Neuronal stem cell (in vitro differentiated cells): ENCODE measurements around the gene THEMIS.

Experiments
- DNase-seq: peaks from one replicate; pipeline ENCODE4 v3.0.0-alpha.2; 2013; ENCODE audit warnings: low spot score
- H2AFZ ChIP-seq: one replicate; pipeline ENCODE4 v1.6.1; 2013; ENCODE audit warnings: mild to moderate bottlenecking, low read length, inconsistent platforms
- H2AK5ac ChIP-seq: 2 replicates; pipeline ENCODE4 v1.6.1; 2013; ENCODE audit warnings: low read depth, mild to moderate bottlenecking, inconsistent platforms, low read length, moderate library complexity, mixed read lengths
- H2BK120ac ChIP-seq: 2 replicates; pipeline ENCODE4 v1.6.1; 2013; ENCODE audit warnings: low read depth, mild to moderate bottlenecking, inconsistent platforms, low read length, moderate library complexity, mixed read lengths
- H2BK12ac ChIP-seq: one replicate; pipeline ENCODE4 v1.6.1; 2013; ENCODE audit warnings: low read length, inconsistent platforms
- H2BK15ac ChIP-seq: 2 replicates; pipeline ENCODE4 v1.6.1; 2013; ENCODE audit warnings: mild to moderate bottlenecking, low read length, inconsistent platforms, mixed read lengths
- H2BK5ac ChIP-seq: one replicate; pipeline ENCODE4 v1.6.1; 2013; ENCODE audit warnings: inconsistent platforms, mild to moderate bottlenecking, low read length, moderate library complexity
- H3K14ac ChIP-seq: one replicate; pipeline ENCODE4 v1.6.1; 2013; ENCODE audit warnings: low read length, inconsistent platforms
- H3K18ac ChIP-seq: 2 replicates; pipeline ENCODE4 v1.6.1; 2013; ENCODE audit warnings: low read length, inconsistent platforms
- H3K23ac ChIP-seq: 2 replicates; pipeline ENCODE4 v1.6.1; 2013; ENCODE audit warnings: low read depth, mild to moderate bottlenecking, mixed read lengths, low read length, inconsistent platforms; ENCODE audit not compliant: poor library complexity
- H3K27ac ChIP-seq: replicated peaks from 3 replicates; pipeline ENCODE4 v1.5.1; 2013; ENCODE audit warnings: low read length, inconsistent platforms
- H3K27me3 ChIP-seq, 3 experiments: 2 replicates each; pipeline ENCODE4 v1.6.1; 2013; ENCODE audit warnings: low read length in 3 of 3, mild to moderate bottlenecking in 2 of 3, inconsistent platforms in 1 of 3, low read depth in 1 of 3, mixed read lengths in 1 of 3, moderate library complexity in 1 of 3; ENCODE audit not compliant: control insufficient read depth in 3 of 3, insufficient read depth in 3 of 3
- H3K36me3 ChIP-seq, 2 donors: replicated peaks in 1 of 2; 2 replicates each; pipeline ENCODE4 v1.6.1; 2013; ENCODE audit warnings: low read length in 2 of 2; ENCODE audit not compliant: control insufficient read depth in 2 of 2, insufficient read depth in 2 of 2
- H3K4ac ChIP-seq: 2 replicates; pipeline ENCODE4 v1.6.1; 2013; ENCODE audit warnings: inconsistent platforms, mild to moderate bottlenecking, low read length, moderate library complexity
- H3K4me1 ChIP-seq, 2 donors: 1 replicate in 1 of 2; 2 replicates in 1 of 2; pipeline ENCODE4 v1.6.1; 2013; ENCODE audit warnings: low read length in 2 of 2, low read depth in 1 of 2; ENCODE audit not compliant: control insufficient read depth in 2 of 2, insufficient read depth in 1 of 2
- H3K4me2 ChIP-seq: one replicate; pipeline ENCODE4 v1.6.1; 2013; ENCODE audit warnings: mild to moderate bottlenecking, low read length, inconsistent platforms; ENCODE audit not compliant: insufficient read depth, poor library complexity, severe bottlenecking
- H3K4me3 ChIP-seq, 2 donors: 2 replicates each; pipeline ENCODE4 v1.5.1; 2013; ENCODE audit warnings: low read length in 2 of 2, mild to moderate bottlenecking in 2 of 2, inconsistent platforms in 1 of 2, moderate library complexity in 1 of 2
- H3K79me1 ChIP-seq: one replicate; pipeline ENCODE4 v1.6.1; 2013; ENCODE audit warnings: low read depth, mild to moderate bottlenecking, inconsistent platforms, low read length, moderate library complexity
- H3K9ac ChIP-seq: one replicate; pipeline ENCODE4 v1.6.1; 2013; ENCODE audit warnings: mild to moderate bottlenecking, low read depth, low read length, inconsistent platforms; ENCODE audit not compliant: poor library complexity
- H3K9me3 ChIP-seq, 2 donors: replicated peaks in 1 of 2; 2 replicates each; pipeline versions ENCODE3 to v1.6.1; 2013; ENCODE audit warnings: low read length in 2 of 2, mild to moderate bottlenecking in 2 of 2, inconsistent platforms in 1 of 2, low read depth in 1 of 2, mixed read lengths in 1 of 2, moderate library complexity in 1 of 2; ENCODE audit not compliant: control insufficient read depth in 2 of 2, insufficient read depth in 1 of 2
- H4K8ac ChIP-seq: one replicate; pipeline ENCODE4 v1.6.1; 2013; ENCODE audit warnings: low read depth, mild to moderate bottlenecking, inconsistent platforms, low read length, moderate library complexity
- H4K91ac ChIP-seq: one replicate; pipeline ENCODE4 v1.6.1; 2013; ENCODE audit warnings: low read length, low read depth, mild to moderate bottlenecking, inconsistent platforms; ENCODE audit not compliant: poor library complexity
- WGBS, 2 donors: extraction: QIAGEN DNeasy Blood & Tissue Kit; methylation state at CpG; one replicate each; pipeline ENCODE4 v1.1.7; 2013; ENCODE audit warnings: missing lambda C conversion rate in 2 of 2, mixed read lengths in 1 of 2; ENCODE audit not compliant: insufficient read length in 2 of 2, insufficient replicate concordance in 1 of 2; ENCODE audit errors: extremely low coverage in 2 of 2; 5-methylcytosine and 5-hydroxymethylcytosine counted together

Gene THEMIS

DNA sequence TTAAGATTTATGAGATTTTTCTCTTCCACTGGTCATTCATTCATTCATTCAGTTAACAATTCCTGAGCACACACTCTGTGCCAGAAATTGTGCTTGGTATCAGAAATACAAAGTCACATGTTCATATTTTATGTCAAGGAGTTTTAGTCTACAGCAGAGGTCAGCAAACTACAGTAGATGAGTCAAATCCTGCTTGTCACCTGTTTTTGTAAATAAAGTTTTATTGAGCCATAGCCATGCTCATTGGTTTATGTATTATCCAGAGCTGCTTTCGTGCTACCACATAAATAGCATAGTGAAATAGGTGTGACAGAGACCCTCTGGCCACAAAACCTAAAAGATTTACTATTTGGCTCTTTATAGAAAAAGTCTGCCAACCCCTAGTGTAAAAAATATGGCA lies 46.8 kb downstream of the THEMIS start:
- no CpG with 5 or more reads among the region's 1 CpG for WGBS, 2 donors

DNA sequence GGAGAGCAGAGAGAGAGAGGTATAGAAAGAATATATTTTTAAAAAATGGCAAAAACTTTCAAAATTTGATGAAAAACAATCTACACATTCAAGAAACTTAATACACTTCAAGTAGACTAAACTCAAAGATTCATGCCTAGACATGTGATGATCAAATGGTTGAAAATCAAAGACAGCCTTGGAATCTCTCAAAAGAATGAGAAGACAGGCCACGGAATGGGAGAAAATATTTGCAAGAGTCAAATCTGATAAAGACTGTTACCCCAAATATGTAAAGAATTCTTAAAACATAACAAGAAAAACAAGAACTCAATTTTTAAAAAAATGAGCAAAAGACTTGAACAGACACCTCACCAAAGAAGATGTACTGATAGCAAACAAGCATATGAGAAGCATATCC lies 49.7 kb downstream of the THEMIS start:
- no peak overlapping the region for H3K9ac ChIP-seq
- H2AK5ac ChIP-seq = no peak overlapping the region
- no peak overlapping the region for H2BK15ac ChIP-seq
- no peak overlapping the region for H3K23ac ChIP-seq
- no CpG with 5 or more reads among the region's 1 CpG for WGBS, 2 donors
- H3K4me2 ChIP-seq = no peak overlapping the region
- no peak overlapping the region for H4K91ac ChIP-seq
- H3K36me3 ChIP-seq = no peaks in the 10 kb centered on the region
- no peak overlapping the region for H2BK5ac ChIP-seq
- no peak for DNase-seq
- H3K79me1 ChIP-seq = no peaks in the 10 kb centered on the region
- no peak overlapping the region for H3K27ac ChIP-seq
- no peak overlapping the region for H2BK12ac ChIP-seq
- no peaks in the 10 kb centered on the region for H3K9me3 ChIP-seq
- H3K18ac ChIP-seq = no peak overlapping the region
- no peak overlapping the region for H2AFZ ChIP-seq
- no peak overlapping the region for H2BK120ac ChIP-seq
- no peaks in the 10 kb centered on the region for H3K4me1 ChIP-seq
- no peak overlapping the region for H3K4ac ChIP-seq
- no peak overlapping the region for H4K8ac ChIP-seq
- H3K4me3 ChIP-seq = no peak overlapping the region
- H3K27me3 ChIP-seq = no peaks in the 10 kb centered on the region
- H3K14ac ChIP-seq = no peak overlapping the region

More for the DNA sequence above, 46.8 kb downstream of the THEMIS start:
- Histone ChIP-seq H3K9me3 (no peaks in the 10 kb centered on the region), H3K14ac (no peak overlapping the region), H4K8ac (no peak overlapping the region), H3K27ac (no peak overlapping the region), H3K27me3 (no peaks in the 10 kb centered on the region), H3K4me3 (no peak overlapping the region), H3K4me1 (no peaks in the 10 kb centered on the region), H3K4me2 (no peak overlapping the region), H3K36me3 (no peaks in the 10 kb centered on the region), H2BK5ac (no peak overlapping the region), H2BK120ac (no peak overlapping the region), H4K91ac (no peak overlapping the region), H2AFZ (no peak overlapping the region), H2AK5ac (no peak overlapping the region), H3K79me1 (no peaks in the 10 kb centered on the region), H2BK12ac (no peak overlapping the region), H3K4ac (no peak overlapping the region), H3K23ac (no peak overlapping the region), H3K9ac (no peak overlapping the region), H3K18ac (no peak overlapping the region), H2BK15ac (no peak overlapping the region)
- no peak for DNase-seq

DNA sequence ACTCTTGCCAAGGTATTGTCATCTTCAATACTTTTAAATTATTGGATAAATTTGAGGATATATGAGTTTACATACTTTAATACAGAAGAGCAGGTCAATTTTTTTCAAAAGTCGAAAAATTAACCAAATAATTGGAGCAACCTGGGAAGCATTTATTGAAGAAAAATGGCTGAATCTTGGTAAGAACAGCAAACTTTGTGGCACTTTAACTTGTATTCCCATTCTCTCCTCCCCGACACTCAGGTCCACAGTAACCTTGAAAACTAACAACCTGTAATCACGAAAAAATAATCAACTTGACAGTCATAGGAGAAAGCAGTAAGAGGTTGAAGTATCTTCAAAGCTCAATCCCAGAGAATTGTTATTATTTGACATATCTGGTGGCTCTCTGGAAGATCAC lies 55.6 kb downstream of the THEMIS start:
- H4K8ac ChIP-seq = no peak overlapping the region
- no peaks in the 10 kb centered on the region for H3K36me3 ChIP-seq
- H3K18ac ChIP-seq = no peak overlapping the region
- H2AFZ ChIP-seq = no peak overlapping the region
- H2BK12ac ChIP-seq = no peak overlapping the region
- no peak overlapping the region for H3K14ac ChIP-seq
- no peaks in the 10 kb centered on the region for H3K4me1 ChIP-seq
- no peak for DNase-seq
- H3K9ac ChIP-seq = no peak overlapping the region
- H2BK5ac ChIP-seq = no peak overlapping the region
- H3K4me2 ChIP-seq = no peak overlapping the region
- no peak overlapping the region for H3K4me3 ChIP-seq
- H2BK120ac ChIP-seq = no peak overlapping the region
- no peak overlapping the region for H3K4ac ChIP-seq
- H3K79me1 ChIP-seq = no peaks in the 10 kb centered on the region
- H4K91ac ChIP-seq = no peak overlapping the region
- no CpG with 5 or more reads among the region's 3 CpGs for WGBS, 2 donors
- H2AK5ac ChIP-seq = no peak overlapping the region
- no peaks in the 10 kb centered on the region for H3K9me3 ChIP-seq
- no peak overlapping the region for H3K23ac ChIP-seq
- H2BK15ac ChIP-seq = no peak overlapping the region
- H3K27ac ChIP-seq = no peak overlapping the region
- H3K27me3 ChIP-seq = no peaks in the 10 kb centered on the region

DNA sequence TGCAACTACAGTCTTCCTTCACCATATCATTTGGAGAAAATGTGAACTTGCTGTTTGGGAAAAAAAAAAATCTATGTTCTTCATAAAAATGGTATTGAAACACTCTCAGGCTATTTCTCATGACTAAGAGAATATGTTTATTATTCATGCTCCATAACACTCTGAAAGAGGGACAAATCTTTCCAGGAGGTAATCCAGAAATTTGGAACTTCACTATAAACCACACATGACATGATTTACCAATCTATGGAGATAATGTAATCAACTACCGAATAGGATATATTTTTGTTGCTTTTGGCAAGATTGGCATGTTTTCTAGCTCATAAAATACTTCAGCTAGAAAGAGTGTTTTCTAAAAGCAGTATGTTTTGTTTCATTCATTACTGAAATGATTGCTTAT lies 56.3 kb downstream of the THEMIS start:
- Histone ChIP-seq H3K4me3 (no peak overlapping the region), H3K36me3 (no peaks in the 10 kb centered on the region), H2AFZ (no peak overlapping the region), H2BK15ac (no peak overlapping the region), H3K27ac (no peak overlapping the region), H2BK5ac (no peak overlapping the region), H2BK120ac (no peak overlapping the region), H2BK12ac (no peak overlapping the region), H3K4me2 (no peak overlapping the region), H3K79me1 (no peaks in the 10 kb centered on the region), H3K18ac (no peak overlapping the region), H2AK5ac (no peak overlapping the region), H3K9me3 (no peaks in the 10 kb centered on the region), H3K4ac (no peak overlapping the region), H4K91ac (no peak overlapping the region), H3K9ac (no peak overlapping the region), H3K4me1 (no peaks in the 10 kb centered on the region), H3K23ac (no peak overlapping the region), H4K8ac (no peak overlapping the region), H3K27me3 (no peaks in the 10 kb centered on the region), H3K14ac (no peak overlapping the region)
- WGBS, 2 donors = no CpG with 5 or more reads among the region's 1 CpG
- DNase-seq = no peak
